Mesenchymal stem cell (in vitro differentiated cells and primary cell): ENCODE measurements around the gene ATP6AP2.
A peak's percentile ranks its signal among the peaks of the same experiment; 100 is the strongest.

Source experiments
- DNase-seq: peaks from one replicate; pipeline ENCODE4 v3.0.0-alpha.2; 2013
- H2AFZ ChIP-seq: one replicate; pipeline ENCODE4 v1.6.1; 2013; ENCODE audit warnings: low read depth, mild to moderate bottlenecking, control low read depth, inconsistent platforms, low read length, moderate library complexity
- H2AK5ac ChIP-seq: 2 replicates; pipeline ENCODE4 v1.6.1; 2013; ENCODE audit warnings: low read length, moderate library complexity, mild to moderate bottlenecking, inconsistent platforms; ENCODE audit not compliant: severe bottlenecking
- H2BK120ac ChIP-seq: one replicate; pipeline ENCODE4 v1.6.1; 2013; ENCODE audit warnings: low read depth, mild to moderate bottlenecking, inconsistent platforms, low read length, moderate library complexity
- H2BK12ac ChIP-seq, 2 experiments: one replicate each; pipeline ENCODE4 v1.6.1; 2013; ENCODE audit warnings: inconsistent platforms in 2 of 2, low read length in 2 of 2, mild to moderate bottlenecking in 2 of 2, moderate library complexity in 2 of 2, control low read depth in 1 of 2
- H2BK15ac ChIP-seq: one replicate; pipeline ENCODE4 v1.6.1; 2013; ENCODE audit warnings: mild to moderate bottlenecking, low read depth, inconsistent platforms; ENCODE audit not compliant: poor library complexity, severe bottlenecking
- H2BK5ac ChIP-seq: 2 replicates; pipeline ENCODE4 v1.6.1; 2013; ENCODE audit warnings: low read depth, mild to moderate bottlenecking, low read length, control low read depth, inconsistent platforms; ENCODE audit not compliant: poor library complexity, severe bottlenecking
- H3K14ac ChIP-seq, 2 experiments: one replicate each; pipeline ENCODE4 v1.6.1; 2013; ENCODE audit warnings: inconsistent platforms in 2 of 2, low read length in 2 of 2, control low read depth in 1 of 2, mild to moderate bottlenecking in 1 of 2, moderate library complexity in 1 of 2
- H3K18ac ChIP-seq, 2 experiments: one replicate each; pipeline ENCODE4 v1.6.1; 2013; ENCODE audit warnings: inconsistent platforms in 2 of 2, low read length in 2 of 2, control low read depth in 1 of 2, low read depth in 1 of 2, mild to moderate bottlenecking in 1 of 2
- H3K23ac ChIP-seq, 2 experiments: one replicate each; pipeline ENCODE4 v1.6.1; 2013; ENCODE audit warnings: inconsistent platforms in 2 of 2, low read length in 2 of 2, mild to moderate bottlenecking in 2 of 2, moderate library complexity in 2 of 2, control low read depth in 1 of 2
- H3K27ac ChIP-seq: 2 replicates; pipeline ENCODE4 v1.5.1; 2013; ENCODE audit warnings: mild to moderate bottlenecking, moderate library complexity, low read length, control low read depth, inconsistent platforms; ENCODE audit not compliant: poor library complexity, severe bottlenecking
- H3K27me3 ChIP-seq, 2 experiments: 2 replicates each; pipeline versions ENCODE4 v1.6.1 to v1.7.0; 2013; ENCODE audit warnings: low read length in 2 of 2, mild to moderate bottlenecking in 2 of 2, moderate library complexity in 2 of 2, control low read depth in 1 of 2, inconsistent platforms in 1 of 2; ENCODE audit not compliant: control insufficient read depth in 1 of 2, insufficient read depth in 1 of 2
- H3K36me3 ChIP-seq, 2 experiments: 2 replicates each; pipeline versions ENCODE4 v1.6.1 to v1.7.0; 2013; ENCODE audit warnings: low read length in 2 of 2, control low read depth in 1 of 2, inconsistent platforms in 1 of 2, low read depth in 1 of 2, mild to moderate bottlenecking in 1 of 2; ENCODE audit not compliant: insufficient read depth in 2 of 2, control insufficient read depth in 1 of 2
- H3K4ac ChIP-seq, 2 experiments: one replicate each; pipeline ENCODE4 v1.6.1; 2013; ENCODE audit warnings: inconsistent platforms in 2 of 2, low read length in 2 of 2, mild to moderate bottlenecking in 2 of 2, moderate library complexity in 2 of 2, control low read depth in 1 of 2, low read depth in 1 of 2
- H3K4me1 ChIP-seq: 2 replicates; pipeline ENCODE4 v1.6.1; 2013; ENCODE audit warnings: low read depth, low read length, control low read depth; ENCODE audit not compliant: control insufficient read depth, insufficient read depth
- H3K4me2 ChIP-seq: 2 replicates; pipeline ENCODE4 v1.6.1; 2013; ENCODE audit warnings: low read length, mild to moderate bottlenecking, inconsistent platforms; ENCODE audit not compliant: poor library complexity, severe bottlenecking
- H3K4me3 ChIP-seq, 2 experiments: 2 replicates each; pipeline versions ENCODE4 v1.5.1 to v1.7.0; 2013; ENCODE audit warnings: low read length in 2 of 2, mild to moderate bottlenecking in 2 of 2, control low read depth in 1 of 2, low read depth in 1 of 2; ENCODE audit not compliant: insufficient read depth in 1 of 2
- H3K79me1 ChIP-seq: replicated peaks from 2 replicates; pipeline ENCODE4 v1.6.1; 2013; ENCODE audit warnings: mild to moderate bottlenecking, control low read depth, low read length, inconsistent platforms; ENCODE audit not compliant: poor library complexity, severe bottlenecking
- H3K9ac ChIP-seq: 2 replicates; pipeline ENCODE4 v1.7.0; 2013; ENCODE audit warnings: mild to moderate bottlenecking, low read length, moderate library complexity
- H3K9me3 ChIP-seq: 2 replicates; pipeline ENCODE4 v1.7.0; 2013; ENCODE audit warnings: mild to moderate bottlenecking, low read length; ENCODE audit not compliant: control insufficient read depth
- H4K8ac ChIP-seq: one replicate; pipeline ENCODE4 v1.6.1; 2013; ENCODE audit warnings: inconsistent platforms, mild to moderate bottlenecking, low read length, moderate library complexity
- H4K91ac ChIP-seq: one replicate; pipeline ENCODE4 v1.6.1; 2013; ENCODE audit warnings: mild to moderate bottlenecking, low read length, inconsistent platforms
- WGBS: methylation state at CpG from one replicate; pipeline ENCODE4 v1.1.7; 2013; ENCODE audit warnings: mixed read lengths; 5-methylcytosine and 5-hydroxymethylcytosine counted together

Gene ATP6AP2

GRCh38 chrX:40538406-40538805 lies 42.4 kb upstream of the ATP6AP2 start:
- Histone ChIP-seq H2BK12ac (no peak overlapping the region), H2BK120ac (no peak overlapping the region), H3K4ac (no peak overlapping the region), H2BK15ac (no peak overlapping the region), H2AK5ac (no peak overlapping the region), H3K4me3 (no peak overlapping the region), H3K14ac (no peak overlapping the region), H2BK5ac (no peak overlapping the region), H4K91ac (no peak overlapping the region), H3K9ac (no peak overlapping the region), H3K4me2 (no peak overlapping the region), H3K23ac (no peak overlapping the region), H3K18ac (no peak overlapping the region), H3K4me1 (peaks cover 3% of the 10 kb centered on the region), H2AFZ (no peak overlapping the region), H3K79me1 (no peaks in the 10 kb centered on the region), H3K36me3 (no peaks in the 10 kb centered on the region), H3K9me3 (no peaks in the 10 kb centered on the region), H3K27me3 (peaks cover 0 to 70% of the 10 kb centered on the region in 2 experiments), H3K27ac (no peak overlapping the region), H4K8ac (no peak overlapping the region)
- DNase-seq: no peak
- 48% methylated on average over 3 of the region's 5 CpGs for WGBS

DNA sequence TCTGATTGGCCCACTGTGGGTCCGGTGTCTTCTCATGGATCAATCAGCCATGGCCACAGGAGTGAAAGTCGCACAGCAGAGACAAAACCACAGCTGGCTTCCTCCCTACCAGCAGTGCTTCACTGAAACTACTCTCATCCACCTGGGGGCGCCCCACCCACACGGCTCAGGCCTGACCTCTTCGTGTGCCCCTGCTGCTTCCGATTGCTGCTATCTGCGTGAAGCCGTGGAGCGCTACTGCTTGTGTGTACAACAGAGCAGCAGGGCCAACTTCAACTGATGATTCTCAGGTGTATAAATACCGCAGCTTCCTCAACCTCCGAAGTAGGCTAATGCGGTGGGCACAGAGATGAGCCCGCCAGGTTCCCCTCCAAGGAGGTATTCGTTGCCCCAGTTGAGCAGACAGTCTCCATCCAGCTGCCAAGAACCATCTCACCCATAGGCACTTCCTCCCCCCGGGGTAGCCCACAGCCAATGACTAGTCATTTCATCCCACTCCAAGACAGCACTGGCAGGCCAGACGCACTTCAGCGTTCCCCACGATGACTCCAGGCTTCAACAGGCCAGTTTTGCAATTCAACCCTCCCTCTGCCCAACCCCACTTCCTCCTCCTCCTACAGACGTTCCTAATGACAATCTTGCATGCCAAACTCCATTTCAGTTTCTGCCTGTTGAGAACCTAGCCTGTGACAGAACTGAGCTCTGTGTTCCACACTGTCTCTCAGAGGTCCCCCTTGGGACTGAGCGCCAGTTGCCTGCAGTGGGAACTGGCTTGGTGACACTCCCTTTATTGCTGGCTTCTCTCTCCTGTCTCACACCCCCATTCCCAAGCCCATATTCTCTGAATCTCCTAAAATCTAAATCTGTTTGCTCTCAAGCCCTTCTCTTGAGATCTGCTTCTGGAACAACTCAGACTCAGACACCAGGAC lies 41.3 kb upstream of the ATP6AP2 start:
- Histone ChIP-seq H4K8ac (peak overlapping the region; percentile 49), H3K27ac (no peak overlapping the region), H2BK12ac (peak overlapping the region in 1 of 2 experiments; percentile 84), H3K14ac (no peak overlapping the region), H2BK5ac (no peak overlapping the region), H2BK15ac (peak overlapping the region; percentile 12), H3K4ac (peak overlapping the region in 1 of 2 experiments; percentile 80), H2BK120ac (no peak overlapping the region), H4K91ac (peak overlapping the region; percentile 11), H3K36me3 (no peaks in the 10 kb centered on the region), H3K18ac (peak overlapping the region in 1 of 2 experiments; percentile 63), H3K23ac (no peak overlapping the region), H3K4me1 (peaks cover 5% of the 10 kb centered on the region), H3K9me3 (no peaks in the 10 kb centered on the region), H3K4me3 (no peak overlapping the region), H3K27me3 (peaks cover 0 to 72% of the 10 kb centered on the region in 2 experiments), H2AK5ac (no peak overlapping the region), H3K4me2 (no peak overlapping the region), H3K9ac (no peak overlapping the region), H2AFZ (peak overlapping the region; percentile 54), H3K79me1 (no peaks in the 10 kb centered on the region)
- 47% methylated on average over 20 of the region's 20 CpGs for WGBS
- peak; percentile 74 for DNase-seq

DNA sequence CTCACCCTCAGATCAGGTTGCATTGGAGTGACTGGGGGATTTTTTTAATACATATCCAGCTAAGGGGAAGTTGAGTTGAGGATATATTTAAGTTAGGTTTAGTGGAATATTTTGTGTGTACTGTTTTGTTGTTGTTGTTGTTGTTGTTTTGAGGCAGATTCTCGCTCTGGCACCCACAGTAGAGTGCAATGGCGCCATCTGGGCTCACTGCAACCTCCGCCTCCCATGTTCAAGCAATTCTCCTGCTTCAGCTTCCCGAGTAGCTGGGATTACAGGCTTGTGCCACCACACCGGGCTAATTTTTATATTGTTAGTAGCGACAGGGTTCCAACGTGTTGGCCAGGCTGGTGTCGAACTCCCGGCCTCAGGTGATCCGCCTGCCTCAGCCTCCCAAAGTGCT lies 38.6 kb upstream of the ATP6AP2 start:
- Histone ChIP-seq H3K9me3 (no peaks in the 10 kb centered on the region), H3K27ac (no peak overlapping the region), H2BK120ac (no peak overlapping the region), H2AK5ac (peak overlapping the region; percentile 36), H3K9ac (no peak overlapping the region), H3K36me3 (no peaks in the 10 kb centered on the region), H3K4me1 (peaks cover 10% of the 10 kb centered on the region), H3K79me1 (no peaks in the 10 kb centered on the region), H2AFZ (no peak overlapping the region), H3K23ac (no peak overlapping the region), H3K4ac (no peak overlapping the region), H4K91ac (no peak overlapping the region), H3K27me3 (peaks cover 0 to 72% of the 10 kb centered on the region in 2 experiments), H3K4me2 (no peak overlapping the region), H2BK12ac (no peak overlapping the region), H3K14ac (no peak overlapping the region), H4K8ac (no peak overlapping the region), H3K18ac (no peak overlapping the region), H2BK5ac (no peak overlapping the region), H2BK15ac (no peak overlapping the region), H3K4me3 (no peak overlapping the region)
- no peak for DNase-seq
- WGBS: 88% methylated on average over 10 of the region's 10 CpGs

DNA sequence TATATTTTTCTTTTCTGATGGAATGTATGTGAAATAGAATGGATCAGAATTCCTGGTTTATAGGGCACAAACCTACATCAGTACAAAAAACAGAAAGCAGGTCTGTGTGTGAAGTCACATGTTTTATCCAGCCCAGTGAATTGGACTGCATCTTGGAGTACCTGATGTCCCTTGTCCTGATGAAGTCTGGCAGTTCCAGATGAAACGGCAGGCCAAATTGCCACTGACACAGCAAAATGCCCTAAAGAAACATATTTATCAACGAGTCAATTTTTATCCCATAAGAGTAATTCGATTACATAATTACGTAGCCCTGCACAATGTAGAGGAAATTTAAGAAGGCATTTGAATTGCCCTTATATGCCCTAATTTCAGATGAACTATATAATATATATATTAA lies 37.8 kb upstream of the ATP6AP2 start:
- Histone ChIP-seq H3K4me3 (no peak overlapping the region), H3K9me3 (no peaks in the 10 kb centered on the region), H2BK120ac (no peak overlapping the region), H2BK12ac (no peak overlapping the region), H3K79me1 (no peaks in the 10 kb centered on the region), H4K91ac (no peak overlapping the region), H2BK5ac (no peak overlapping the region), H3K14ac (no peak overlapping the region), H3K4me1 (peaks cover 10% of the 10 kb centered on the region), H3K27ac (no peak overlapping the region), H3K18ac (no peak overlapping the region), H3K4ac (no peak overlapping the region), H3K4me2 (no peak overlapping the region), H3K36me3 (no peaks in the 10 kb centered on the region), H4K8ac (no peak overlapping the region), H2AK5ac (peak overlapping the region; percentile 73), H2BK15ac (no peak overlapping the region), H3K27me3 (peaks cover 0 to 68% of the 10 kb centered on the region in 2 experiments), H2AFZ (no peak overlapping the region), H3K9ac (no peak overlapping the region), H3K23ac (no peak overlapping the region)
- no peak for DNase-seq
- WGBS: 80% methylated on average over 1 of the region's 4 CpGs
